ENCODE data around the gene KY.
A peak's percentile ranks its signal among the peaks of the same experiment; 100 is the strongest.

The KY gene, protein sequence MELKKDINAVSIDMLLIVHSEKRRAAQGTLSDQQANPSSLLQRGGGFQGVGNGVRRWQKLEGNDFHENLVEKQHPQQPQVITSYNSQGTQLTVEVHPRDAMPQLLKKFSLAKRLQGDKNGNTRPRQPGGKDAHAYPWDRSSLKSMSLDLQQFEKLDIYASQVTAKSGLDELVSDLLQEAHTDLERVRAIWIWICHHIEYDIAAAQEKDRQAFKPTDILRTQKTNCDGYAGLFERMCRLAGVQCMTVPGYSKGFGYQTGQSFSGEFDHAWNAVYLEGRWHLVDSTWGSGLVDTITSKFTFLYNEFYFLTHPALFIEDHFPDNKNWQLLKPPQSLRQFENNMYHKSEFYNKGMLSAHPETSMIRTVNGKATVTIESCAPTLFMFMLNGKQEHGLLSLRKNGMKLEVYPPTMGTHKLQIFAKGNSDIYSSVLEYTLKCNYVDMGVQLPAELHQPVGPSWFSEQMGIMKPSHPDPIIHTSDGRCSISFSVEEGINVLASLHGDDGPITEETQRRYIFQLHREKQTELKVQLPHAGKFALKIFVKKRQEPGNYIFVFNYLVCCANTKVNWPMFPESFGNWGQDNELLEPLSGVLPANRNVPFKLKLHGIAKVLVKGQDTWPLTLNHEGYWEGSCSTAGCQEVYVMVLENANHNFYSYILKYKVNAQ

GRCh38 chr3:134650431-134651346 lies at the start of gene KY:
Gene KY, minus strand, starts transcription at chr3:134651022. Its CDS starts 62 bp downstream, at chr3:134650960.
- TF ChIP-seq POLR2A (IDR thresholded peaks at IDR 0.05; ENCODE audit: low read length) (no peak), GATA1 (IDR thresholded peaks at IDR 0.05; ENCODE audit: low read depth, low read length) (no peak)

GRCh38 chr3:134699721-134700120 lies 48.9 kb upstream of the KY start:
- no peak for DNase-seq
- no peak for TF ChIP-seq POLR2A (IDR thresholded peaks at IDR 0.05; ENCODE audit: low read length)
- no peak for TF ChIP-seq GATA1 (IDR thresholded peaks at IDR 0.05; ENCODE audit: low read depth, low read length)

More at GRCh38 chr3:134650431-134651346, at the start of gene KY:
- DNase-seq, result peak; percentile 8 to 13

DNA sequence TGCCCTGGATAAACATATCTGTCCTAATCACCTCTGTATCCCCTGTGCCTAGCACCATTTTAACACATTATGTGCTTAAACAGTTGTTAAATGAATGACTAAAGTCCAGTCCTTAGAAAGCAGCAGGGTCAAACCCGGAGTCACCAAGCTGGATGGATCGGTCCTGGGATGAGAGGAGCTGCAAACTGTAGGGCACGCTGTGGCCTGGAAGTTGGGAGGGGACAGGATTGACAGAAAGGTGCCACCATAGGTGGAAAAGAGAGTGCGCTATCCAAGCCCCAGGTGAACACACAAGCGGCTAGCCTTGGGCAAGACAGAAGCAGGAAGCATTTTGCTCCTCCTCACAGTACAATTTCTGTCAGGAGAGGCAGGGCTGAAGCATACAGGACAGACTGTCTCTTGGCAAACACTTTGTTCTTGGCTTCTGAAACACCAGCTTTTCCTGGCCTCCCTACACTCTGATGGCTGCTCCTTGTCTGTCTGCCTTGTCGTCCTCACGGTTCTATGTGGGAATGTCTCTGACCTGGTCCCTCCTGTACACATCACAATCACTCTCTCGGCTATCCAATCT lies 48.4 kb upstream of the KY start:
- TF ChIP-seq POLR2A (IDR thresholded peaks at IDR 0.05; ENCODE audit: low read length), result no peak
- no peak for TF ChIP-seq GATA1 (IDR thresholded peaks at IDR 0.05; ENCODE audit: low read depth, low read length)
- no peak for DNase-seq

DNA sequence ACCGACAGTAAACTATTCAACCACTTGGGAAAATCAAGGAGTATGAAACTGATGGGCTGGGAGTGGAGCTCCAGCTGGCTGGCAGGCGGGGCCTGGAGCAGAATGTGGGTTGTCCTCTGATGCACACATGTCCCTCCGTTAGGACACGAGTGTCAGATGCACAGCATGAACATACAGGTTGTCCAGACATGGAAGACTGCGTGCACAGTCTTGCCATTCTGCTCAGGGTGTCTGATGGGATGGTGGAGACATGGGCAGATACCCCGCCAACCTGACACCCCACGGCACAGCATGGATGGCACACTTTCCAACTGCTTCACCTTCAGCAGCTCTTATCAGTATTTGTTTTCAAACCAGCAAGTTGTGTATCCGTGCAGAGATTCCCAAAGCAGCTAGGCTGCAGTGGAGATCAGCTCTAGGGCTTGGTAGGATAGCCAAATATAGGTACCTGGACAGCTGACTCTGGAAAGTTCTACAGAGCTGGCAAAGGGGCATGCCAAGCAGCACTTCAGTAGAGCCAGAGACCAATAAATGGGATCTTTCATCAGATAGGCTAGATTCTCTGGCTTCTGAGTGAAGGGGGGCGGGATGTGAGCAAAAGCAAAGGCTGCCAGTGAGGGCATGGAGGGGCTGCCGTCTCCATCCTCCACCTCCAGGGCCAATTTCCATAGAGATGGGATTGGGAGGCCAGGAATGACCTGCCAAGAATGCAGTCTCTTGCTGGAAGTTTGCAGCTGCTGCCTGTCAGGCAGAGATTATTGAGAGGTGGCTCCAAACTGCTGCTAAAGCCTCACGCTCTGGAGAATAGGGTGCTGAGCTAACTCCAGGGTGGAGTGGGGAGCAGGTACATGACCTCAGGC lies 47.2 kb upstream of the KY start:
- no peak for TF ChIP-seq GATA1 (IDR thresholded peaks at IDR 0.05; ENCODE audit: low read depth, low read length)
- TF ChIP-seq POLR2A (IDR thresholded peaks at IDR 0.05; ENCODE audit: low read length), result no peak
- DNase-seq, result no peak

DNA sequence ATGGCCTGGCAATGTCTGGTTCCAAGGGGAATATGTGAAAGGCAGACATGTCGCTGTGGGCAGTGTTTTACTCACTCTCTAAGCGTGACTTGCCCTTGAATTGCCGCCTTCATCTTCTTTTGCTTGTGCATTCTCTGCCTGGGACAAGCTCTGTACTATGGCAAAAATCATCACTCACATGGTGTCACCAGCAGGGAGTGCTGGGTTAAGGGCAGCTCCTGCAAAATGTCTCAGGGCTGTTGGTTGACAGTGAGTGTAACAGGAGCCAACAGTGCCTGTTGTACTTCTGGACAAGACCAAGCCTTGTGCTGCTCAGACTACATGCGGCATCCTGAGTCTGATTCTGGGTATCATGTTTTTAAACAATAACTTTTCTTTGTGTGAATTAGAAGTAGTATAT lies 45.3 kb upstream of the KY start:
- no peak for DNase-seq
- TF ChIP-seq GATA1 (IDR thresholded peaks at IDR 0.05; ENCODE audit: low read depth, low read length) (no peak), POLR2A (IDR thresholded peaks at IDR 0.05; ENCODE audit: low read length) (no peak)

DNA sequence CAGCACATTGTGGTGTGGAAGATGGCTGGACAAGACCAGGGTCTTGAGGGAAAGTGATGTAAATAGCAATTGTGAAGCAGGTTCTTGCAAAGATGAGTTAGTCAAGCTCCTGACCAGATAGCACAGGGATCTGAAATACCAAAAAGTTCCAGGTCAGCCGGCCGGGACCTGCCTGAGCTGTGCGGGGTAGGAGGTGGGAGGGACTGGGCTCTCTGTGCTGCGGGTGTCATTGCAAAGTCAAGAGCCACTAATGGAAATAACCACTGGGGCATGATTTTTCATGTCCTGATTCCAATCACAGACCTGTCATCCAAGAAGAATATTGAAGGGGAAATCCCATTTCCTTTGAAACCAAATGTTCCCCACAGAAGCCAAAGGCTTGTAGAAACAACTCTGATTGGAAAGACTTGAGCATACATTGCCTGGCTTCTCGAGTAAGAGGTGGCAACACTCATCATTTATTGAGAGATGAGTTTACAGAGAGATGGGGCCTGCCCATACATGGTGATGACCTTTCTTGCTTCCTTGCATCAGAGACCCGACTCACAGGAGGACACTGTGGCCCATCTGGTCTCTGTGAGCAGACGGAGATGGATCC lies 44.2 kb upstream of the KY start:
- TF ChIP-seq POLR2A (IDR thresholded peaks at IDR 0.05; ENCODE audit: low read length) (no peak), GATA1 (IDR thresholded peaks at IDR 0.05; ENCODE audit: low read depth, low read length) (no peak)
- DNase-seq, result no peak

DNA sequence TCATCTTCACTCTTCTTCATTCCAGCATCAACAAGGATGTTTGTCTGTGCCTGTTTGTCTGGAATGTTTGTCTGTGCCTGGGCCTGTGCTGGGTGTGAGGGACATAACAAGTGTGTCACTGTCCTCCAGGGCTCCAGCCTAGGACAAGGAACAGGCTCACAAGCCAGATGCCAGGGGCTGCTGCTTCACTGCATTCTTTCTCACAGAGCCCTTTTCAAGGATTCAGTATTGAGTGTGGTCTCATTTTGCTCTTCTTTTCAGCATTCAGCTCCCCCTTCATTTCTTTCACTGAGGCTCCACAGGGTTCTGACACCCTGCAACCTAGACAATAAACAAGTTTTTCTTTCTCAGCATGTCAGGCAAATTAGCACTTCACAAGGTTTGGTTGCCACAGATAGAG lies 43.6 kb upstream of the KY start:
- TF ChIP-seq GATA1 (IDR thresholded peaks at IDR 0.05; ENCODE audit: low read depth, low read length), result no peak
- TF ChIP-seq POLR2A (IDR thresholded peaks at IDR 0.05; ENCODE audit: low read length), result no peak
- no peak for DNase-seq

DNA sequence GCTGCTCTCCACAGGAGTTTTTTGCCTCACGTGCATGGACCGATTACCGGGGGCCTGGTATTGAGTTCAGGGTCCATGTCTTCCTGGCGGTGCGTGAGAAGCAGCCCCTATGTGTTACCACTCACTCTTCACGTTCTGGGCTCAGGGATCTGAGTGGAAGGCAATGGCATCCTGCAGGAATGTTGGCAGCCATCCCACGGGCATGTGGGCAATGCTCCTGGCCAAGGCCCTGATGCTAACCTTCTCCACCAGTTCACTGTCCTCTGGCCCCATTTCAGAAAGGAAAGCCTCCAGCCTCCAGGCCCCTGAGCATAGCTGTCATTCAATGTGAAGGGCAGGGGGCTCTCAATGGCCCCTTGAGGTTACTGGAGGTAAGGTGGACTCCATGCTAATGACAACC lies 43.0 kb upstream of the KY start:
- TF ChIP-seq GATA1 (IDR thresholded peaks at IDR 0.05; ENCODE audit: low read depth, low read length) (no peak), POLR2A (IDR thresholded peaks at IDR 0.05; ENCODE audit: low read length) (no peak)
- DNase-seq, result no peak

DNA sequence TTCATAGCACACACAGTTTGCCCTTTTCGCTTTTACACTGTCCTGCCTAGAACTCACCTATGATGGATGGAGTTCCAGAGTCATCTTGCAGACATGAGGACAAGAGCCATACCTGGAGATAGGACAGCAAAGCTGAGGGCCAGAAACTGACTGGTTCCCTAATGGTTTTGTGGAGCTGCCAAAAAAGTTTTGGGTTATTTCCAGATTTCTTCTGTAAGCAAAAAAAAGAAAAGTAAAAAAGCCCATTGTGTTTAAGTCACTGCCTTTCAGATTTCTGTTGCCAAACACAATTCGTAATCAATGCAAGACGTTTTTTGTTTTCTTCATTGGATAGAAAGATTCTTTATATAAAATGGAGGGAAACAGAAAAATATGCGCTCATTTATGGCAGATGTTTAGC lies 42.4 kb upstream of the KY start:
- no peak for TF ChIP-seq GATA1 (IDR thresholded peaks at IDR 0.05; ENCODE audit: low read depth, low read length)
- no peak for DNase-seq

DNA sequence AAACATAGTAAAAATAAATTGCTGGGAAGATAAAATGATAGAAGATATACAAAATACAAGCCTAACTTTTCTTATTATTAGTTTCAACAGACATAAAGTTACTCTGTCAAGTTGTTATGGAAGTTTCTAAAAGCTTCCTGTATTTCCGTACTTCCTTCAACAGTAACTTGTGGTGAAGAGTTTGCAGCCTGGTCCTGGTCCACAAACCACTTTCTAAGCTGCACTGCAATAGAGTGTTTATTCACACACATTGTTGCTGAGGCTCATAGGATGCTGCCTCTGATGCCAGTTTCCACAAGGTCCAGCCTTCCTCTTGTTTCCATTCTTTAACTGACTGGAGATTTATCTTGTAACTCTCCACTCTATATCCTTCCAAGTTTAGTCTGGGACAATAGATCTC lies 39.4 kb upstream of the KY start:
- DNase-seq, result no peak
- TF ChIP-seq GATA1 (IDR thresholded peaks at IDR 0.05; ENCODE audit: low read depth, low read length), result no peak

DNA sequence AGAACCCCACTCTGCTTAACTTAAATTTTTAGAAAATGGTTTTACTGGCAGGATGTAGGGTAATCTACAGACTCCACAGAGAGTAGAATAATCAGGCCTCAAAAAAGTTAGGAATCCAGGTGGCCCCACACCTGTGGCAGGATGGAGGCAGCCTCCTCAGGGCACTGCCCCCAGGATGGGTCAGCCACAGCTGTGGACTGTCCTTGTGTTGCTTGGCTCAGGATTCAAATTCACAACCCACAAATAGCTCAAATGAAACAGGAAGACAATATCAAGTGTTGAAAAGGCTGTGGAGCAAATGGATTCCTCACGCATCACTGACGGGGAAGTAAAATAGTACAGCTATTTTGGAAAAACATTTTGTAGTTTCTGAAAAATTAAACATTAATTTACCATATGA lies 36.8 kb upstream of the KY start:
- TF ChIP-seq POLR2A (IDR thresholded peaks at IDR 0.05; ENCODE audit: low read length), result no peak
- no peak for TF ChIP-seq GATA1 (IDR thresholded peaks at IDR 0.05; ENCODE audit: low read depth, low read length)
- DNase-seq, result no peak

GRCh38 chr3:134685929-134686802 lies 35.3 kb upstream of the KY start:
- TF ChIP-seq POLR2A (IDR thresholded peaks at IDR 0.05; ENCODE audit: low read length) (no peak), GATA1 (IDR thresholded peaks at IDR 0.05; ENCODE audit: low read depth, low read length) (no peak)

More at GRCh38 chr3:134685929-134686802, 35.3 kb upstream of the KY start:
- DNase-seq, result no peak

Measured in erythroblast (primary cell).